ENCODE data around the gene CACNB4.

CACNB4 gene

GRCh38 chr2:151853070-151853758 is 245.6 kb downstream of the CACNB4 start:
- DNase-seq (ENCODE audit: low spot score): no peak

GRCh38 chr2:151852260-151853069 is 246.4 kb downstream of the CACNB4 start:
- no peak for DNase-seq (ENCODE audit: low spot score)

DNA sequence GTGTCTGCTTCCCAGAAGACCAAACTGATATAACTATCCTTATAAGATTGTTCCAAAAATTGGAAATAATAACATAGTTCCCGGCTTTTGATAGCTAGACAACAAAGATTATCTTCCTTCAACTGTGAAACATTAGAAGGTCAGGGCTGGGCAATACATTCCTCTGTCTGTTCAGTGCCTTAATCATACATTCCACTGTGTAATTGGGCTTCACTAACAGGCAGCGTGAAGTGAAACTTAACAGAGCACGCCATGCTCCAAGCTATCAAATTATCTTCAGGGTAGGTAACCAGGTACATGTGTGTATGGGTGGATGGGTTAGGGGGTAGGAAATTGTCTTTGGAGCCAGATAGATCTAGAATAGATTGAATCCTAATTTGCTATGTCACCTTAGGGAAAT is 247.1 kb downstream of the CACNB4 start:
- DNase-seq (ENCODE audit: low spot score): no peak

DNA sequence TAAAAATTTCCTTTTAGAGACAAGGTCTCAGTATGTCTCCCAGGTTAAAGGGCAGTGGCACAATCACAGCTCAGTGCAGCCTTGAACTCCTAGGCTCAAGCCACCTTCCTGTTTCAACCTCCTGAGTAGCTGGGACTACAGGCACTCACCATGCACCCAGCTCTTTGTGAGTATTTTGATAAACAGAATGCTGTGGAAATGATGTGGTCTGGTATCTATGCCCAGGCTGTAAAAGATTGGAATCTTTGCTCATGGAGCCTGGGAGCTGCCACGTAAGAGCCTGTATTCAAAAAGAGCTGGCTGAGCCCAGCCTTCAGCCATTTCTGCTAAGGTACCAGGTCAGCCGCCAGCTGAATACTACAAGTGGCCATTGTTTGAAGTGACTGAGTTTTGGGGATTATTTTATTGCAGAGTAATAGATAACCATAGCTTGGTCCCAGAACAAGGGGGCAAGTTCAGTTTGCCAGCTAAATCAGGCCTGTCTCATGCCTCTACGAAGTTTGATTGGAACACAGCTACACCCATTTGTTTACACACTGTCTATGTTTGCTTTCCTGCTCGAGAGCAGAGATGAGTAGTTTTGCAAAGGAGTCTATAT is 249.3 kb downstream of the CACNB4 start:
- DNase-seq (ENCODE audit: low spot score): no peak

- no peak for DNase-seq (ENCODE audit: low spot score)
These were observed 253.0 kb downstream of the CACNB4 start for GRCh38 chr2:151845884-151846283.

- no peak for DNase-seq (ENCODE audit: low spot score)
These were observed 253.4 kb downstream of the CACNB4 start for GRCh38 chr2:151845481-151845880.

DNA sequence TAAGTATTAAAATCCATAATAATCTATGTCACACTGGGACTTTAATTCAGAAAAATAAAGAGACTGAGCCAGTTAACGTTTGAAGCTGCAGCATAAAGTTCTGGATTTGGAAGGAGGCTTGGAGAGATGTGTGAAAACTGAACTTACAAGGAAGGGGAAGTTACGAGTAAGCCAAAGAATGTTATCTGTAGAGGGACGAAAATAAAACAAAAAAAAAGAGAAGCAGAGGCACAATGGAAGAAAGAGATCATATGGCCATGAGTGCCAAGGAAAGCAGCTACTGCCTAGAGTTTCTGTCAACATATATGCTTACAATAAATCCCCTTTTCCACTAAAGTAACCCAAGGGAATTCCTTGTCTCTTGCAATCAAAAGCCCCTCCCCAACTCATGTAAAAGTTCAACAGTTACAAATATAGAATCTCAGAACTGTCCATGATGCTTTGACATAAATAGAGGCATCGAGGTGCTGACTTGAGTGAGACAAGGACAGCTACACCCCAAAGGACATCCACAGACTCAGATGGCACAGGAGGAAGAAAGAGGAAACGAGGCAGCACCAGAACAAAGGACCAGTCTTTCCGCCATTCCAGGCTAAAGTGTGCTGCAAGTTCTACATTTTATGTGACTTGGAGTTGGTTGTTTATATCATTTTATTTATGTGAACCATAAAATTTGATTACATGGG is 254.5 kb downstream of the CACNB4 start:
- DNase-seq (ENCODE audit: low spot score): no peak

- no peak for DNase-seq (ENCODE audit: low spot score)
These were observed 255.2 kb downstream of the CACNB4 start for GRCh38 chr2:151843691-151844061.

- no peak for DNase-seq (ENCODE audit: low spot score)
These were observed 255.8 kb downstream of the CACNB4 start for GRCh38 chr2:151842830-151843690.

- no peak for DNase-seq (ENCODE audit: low spot score)
These were observed 257.8 kb downstream of the CACNB4 start for GRCh38 chr2:151841047-151841424.

GRCh38 chr2:151840216-151841046 is 258.4 kb downstream of the CACNB4 start:
- peak; percentile 22 for DNase-seq (ENCODE audit: low spot score)

DNA sequence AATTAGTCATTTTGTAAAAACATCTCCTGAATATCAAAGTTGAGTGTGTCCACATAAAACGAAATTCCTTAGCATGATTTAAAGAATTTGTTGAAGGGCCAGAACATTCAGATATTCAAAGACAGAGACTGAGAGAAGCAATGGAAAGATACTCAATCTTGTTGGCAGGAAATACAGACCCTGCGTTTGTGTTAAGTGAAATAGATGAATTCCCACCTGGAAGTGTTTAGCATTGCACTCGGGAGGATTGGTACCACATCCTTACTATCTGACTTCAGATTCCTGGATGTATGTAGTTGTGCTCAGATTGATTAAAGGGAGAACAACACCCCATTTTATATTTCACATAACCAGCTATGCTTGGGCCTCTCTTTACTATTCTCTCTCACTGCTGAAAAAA is 260.9 kb downstream of the CACNB4 start:
- DNase-seq (ENCODE audit: low spot score): no peak

GRCh38 chr2:151833984-151834383 is 264.9 kb downstream of the CACNB4 start:
- DNase-seq (ENCODE audit: low spot score): no peak

- DNase-seq (ENCODE audit: low spot score): no peak
These were observed 267.9 kb downstream of the CACNB4 start for GRCh38 chr2:151830961-151831360.

DNA sequence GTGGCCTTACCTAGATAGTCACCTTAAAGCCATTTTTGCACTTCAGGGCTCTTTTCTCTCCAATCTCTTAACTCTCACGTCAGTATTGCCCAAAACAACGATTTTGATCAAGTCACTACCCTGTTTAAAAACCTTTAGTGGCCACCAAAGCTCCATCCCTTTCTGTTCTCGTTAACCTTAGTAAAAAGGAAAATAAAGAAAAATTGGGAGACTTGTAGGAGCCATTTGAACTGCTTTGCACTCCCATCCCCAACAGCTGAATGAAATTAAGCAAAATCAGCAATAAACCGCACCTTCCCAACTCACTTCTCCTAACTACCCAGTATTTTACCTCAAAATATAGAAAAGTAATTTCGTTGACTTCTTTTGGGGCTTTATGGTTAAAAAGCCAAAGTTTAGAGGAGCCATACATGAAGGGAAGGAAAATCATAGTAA is 269.9 kb downstream of the CACNB4 start:
- DNase-seq (ENCODE audit: low spot score): no peak

DNA sequence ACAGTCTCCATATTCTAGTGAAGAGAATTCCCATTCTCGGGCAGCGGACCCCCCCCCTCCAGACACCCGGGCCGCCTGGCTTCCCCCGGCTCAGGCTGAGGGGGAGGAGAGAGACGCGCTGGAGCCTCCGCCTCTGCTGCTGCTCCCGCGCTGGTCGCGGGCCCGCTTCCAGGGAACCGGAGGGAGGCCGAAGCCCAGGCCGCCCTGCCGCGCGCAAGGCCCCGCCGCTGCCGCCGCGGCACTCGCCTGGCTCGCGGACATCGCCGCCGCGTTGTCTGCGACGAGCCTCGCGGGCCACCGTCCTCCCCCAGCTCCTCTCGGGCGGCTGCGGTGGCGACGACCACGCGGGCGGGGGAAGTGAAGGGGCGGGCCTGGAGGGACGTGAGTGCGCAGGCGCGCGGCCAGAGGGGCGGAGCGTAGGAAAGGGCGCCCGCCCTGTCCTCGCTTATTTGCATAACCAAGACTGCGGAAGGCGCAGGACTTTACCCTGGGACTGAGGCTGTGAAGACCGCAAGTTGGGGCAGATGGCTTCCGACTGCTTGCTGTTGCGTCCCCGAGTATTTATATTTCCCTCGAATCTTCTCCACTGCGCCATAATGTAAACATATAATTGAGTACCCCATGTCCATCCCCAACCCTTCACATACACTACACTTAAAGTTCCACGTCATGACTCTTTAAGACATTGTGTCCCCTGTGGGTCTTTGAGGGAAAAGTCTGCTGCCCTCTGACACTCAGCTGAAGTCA is 270.5 kb downstream of the CACNB4 start, which contains the start of gene ARL5A:
ARL5A (minus strand) TSS at position 279 of the 747 bp plus-strand sequence; CDS start at position 34, 245 bp downstream.
- DNase-seq (ENCODE audit: low spot score): peak; percentile 95

DNA sequence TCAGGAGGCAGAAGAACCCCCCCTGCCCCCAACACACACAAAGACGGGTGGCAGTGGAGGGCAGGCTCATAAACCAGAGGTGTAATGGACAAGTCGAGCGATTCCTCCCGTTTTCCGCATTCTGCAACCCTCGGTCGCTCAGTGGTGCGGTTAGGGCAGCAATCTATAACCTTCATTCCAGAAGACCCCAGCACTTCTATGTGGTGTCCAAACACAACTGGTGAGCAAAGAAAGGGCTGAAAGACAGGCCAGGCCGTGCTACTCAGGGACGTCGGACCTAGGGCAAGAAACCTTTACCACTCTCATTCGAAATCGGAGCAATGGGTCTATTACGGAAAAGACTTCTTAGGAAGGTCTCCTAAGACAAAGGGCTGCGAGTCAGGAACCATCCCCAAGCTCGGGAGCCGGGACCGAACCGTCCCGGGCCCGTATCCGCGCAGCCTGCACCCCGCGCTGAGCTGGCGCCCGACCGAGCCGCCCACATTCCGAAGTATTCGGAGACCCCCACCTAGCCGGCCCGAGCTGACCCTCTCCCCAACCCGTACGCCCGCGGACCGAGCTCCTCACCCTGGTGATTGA is 271.2 kb downstream of the CACNB4 start:
- DNase-seq (ENCODE audit: low spot score): peak; percentile 13

GRCh38 chr2:151826737-151827157 is 272.1 kb downstream of the CACNB4 start:
- peak; percentile 18 for DNase-seq (ENCODE audit: low spot score)

- DNase-seq (ENCODE audit: low spot score): no peak
These were observed 274.0 kb downstream of the CACNB4 start for GRCh38 chr2:151824886-151825285.

Measured in activated CD4-positive, alpha-beta T cell treated with anti-CD3 and anti-CD28 coated beads, Interleukin-2, Interleukin-4, amounts not matched to agents 100 ng/mL and 50 ng/mL, durations not matched to agents 16 hours and 8 hours (primary cell).